ENCODE data around the gene MTA1.

DNA sequence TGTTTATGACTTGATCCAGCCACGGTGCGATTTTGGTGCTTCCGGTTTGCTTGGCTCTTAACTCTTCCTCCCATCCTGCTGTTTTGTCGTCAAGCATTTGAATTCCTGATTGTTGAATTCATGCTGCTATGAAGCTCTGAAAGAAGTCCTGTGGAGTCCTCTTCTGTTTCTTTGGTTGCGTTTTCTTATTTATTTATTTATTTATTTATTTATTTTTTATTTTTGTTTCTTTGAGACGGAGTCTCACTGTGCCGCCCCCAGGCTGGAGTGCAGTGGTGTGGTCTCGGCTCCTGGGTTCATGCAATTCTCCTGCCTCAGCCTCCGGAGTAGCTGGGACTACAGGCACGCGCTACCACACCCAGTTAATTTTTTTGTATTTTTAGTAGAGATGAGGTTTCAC lies 3.0 kb upstream of the MTA1 start:
- TF ChIP-seq EZH2 (IDR thresholded peaks at IDR 0.05; ENCODE audit: insufficient read depth, poor library complexity, severe bottlenecking) (no peak), EZH2phosphoT487 (IDR thresholded peaks at IDR 0.05; ENCODE audit: insufficient read depth, low read depth) (no peak)
